GM12865 (cell line): Measurements from ENCODE around the gene SAPCD2.

Experiments used
- DNase-seq: peaks from one replicate; pipeline ENCODE4 v3.0.0; 2010; ENCODE audit warnings: low read depth
- H3K4me3 ChIP-seq: 2 replicates; pipeline ENCODE4 v1.5.1; 2011; ENCODE audit warnings: mild to moderate bottlenecking, low read depth, low read length, control low read depth
- TF ChIP-seq, protein P1 (sequence below): IDR thresholded peaks from 2 replicates; pipeline ENCODE4 v1.5.1; 2011; ENCODE audit warnings: low read length, control low read depth, low read depth, inconsistent platforms; ENCODE audit not compliant: insufficient read depth; ENCODE audit errors: missing control alignments

Gene SAPCD2

DNA sequence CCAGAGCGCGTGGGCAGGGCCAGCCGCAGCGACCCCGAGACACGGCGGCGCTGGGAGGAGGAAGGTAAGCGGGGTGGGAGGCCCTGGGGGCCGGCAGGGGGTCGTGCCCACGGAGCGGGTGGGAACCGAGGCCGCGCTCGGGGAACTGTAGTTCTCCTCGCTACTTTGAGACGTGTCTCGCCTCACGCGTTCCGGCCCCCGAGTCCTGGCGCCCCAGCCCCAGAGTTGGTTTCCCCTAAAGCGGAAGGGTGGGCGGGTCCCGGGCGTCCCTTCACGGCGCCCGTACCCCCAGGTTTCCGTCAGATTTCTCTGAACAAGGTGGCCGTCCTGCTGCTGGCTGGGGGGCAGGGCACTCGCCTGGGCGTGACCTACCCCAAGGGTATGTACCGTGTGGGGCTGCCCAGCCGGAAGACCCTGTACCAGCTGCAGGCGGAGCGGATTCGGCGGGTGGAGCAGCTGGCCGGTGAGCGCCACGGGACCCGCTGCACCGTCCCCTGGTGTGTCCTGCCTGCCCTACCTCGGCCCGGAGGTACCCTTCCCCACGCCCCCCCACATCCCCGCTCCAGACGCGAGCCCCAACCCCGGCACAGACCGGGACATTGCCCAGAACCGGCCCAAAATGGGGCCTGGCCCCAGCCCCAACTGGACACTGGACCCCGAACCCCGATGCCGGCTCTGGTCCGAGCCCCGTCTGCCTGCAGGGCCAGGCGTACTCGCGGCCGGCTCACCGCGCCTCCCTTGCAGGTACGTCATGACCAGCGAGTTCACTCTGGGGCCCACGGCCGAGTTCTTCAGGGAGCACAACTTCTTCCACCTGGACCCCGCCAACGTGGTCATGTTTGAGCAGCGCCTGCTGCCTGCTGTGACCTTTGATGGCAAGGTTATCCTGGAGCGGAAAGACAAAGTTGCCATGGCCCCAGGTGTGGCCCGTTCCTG, 7.7 kb upstream of the SAPCD2 start:
- TF ChIP-seq, protein P1, sequence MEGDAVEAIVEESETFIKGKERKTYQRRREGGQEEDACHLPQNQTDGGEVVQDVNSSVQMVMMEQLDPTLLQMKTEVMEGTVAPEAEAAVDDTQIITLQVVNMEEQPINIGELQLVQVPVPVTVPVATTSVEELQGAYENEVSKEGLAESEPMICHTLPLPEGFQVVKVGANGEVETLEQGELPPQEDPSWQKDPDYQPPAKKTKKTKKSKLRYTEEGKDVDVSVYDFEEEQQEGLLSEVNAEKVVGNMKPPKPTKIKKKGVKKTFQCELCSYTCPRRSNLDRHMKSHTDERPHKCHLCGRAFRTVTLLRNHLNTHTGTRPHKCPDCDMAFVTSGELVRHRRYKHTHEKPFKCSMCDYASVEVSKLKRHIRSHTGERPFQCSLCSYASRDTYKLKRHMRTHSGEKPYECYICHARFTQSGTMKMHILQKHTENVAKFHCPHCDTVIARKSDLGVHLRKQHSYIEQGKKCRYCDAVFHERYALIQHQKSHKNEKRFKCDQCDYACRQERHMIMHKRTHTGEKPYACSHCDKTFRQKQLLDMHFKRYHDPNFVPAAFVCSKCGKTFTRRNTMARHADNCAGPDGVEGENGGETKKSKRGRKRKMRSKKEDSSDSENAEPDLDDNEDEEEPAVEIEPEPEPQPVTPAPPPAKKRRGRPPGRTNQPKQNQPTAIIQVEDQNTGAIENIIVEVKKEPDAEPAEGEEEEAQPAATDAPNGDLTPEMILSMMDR, result no peak
- peak; percentile 66 for DNase-seq
- H3K4me3 ChIP-seq, result peak overlapping the region; percentile 73

DNA sequence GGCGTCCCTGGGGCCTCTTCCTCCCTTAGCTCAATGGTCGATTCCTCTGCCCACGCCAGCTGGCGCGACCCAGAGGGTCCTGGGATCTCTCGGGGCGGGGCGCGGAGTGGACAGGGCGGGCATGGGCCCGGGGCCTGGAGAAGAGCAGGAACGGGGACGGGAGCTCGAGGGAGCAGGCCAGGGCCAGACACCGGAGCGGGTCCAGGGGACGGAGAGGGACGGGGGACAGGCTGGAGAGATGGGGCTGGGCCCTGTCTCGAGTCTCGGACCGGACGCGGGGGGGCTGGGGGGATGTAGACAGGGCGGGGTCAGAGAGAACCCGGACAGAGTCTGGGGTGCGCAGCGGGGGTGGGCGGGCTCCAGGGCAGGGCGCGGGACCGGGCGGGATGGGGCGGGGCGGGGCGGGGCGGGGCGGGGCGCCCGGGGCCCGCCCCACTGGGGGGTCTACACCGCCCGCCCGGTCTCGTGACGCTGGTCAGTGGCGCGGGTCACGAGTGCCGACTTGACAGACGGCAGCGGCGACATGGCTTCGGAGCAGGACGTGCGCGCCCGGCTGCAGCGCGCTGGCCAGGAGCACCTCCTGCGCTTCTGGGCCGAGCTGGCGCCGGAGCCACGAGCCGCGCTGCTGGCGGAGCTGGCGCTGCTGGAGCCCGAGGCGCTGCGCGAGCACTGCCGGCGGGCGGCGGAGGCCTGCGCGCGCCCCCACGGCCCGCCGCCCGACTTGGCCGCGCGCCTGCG, 6.8 kb upstream of the SAPCD2 start, which contains the start of gene UAP1L1:
Gene UAP1L1, plus strand, starts transcription at position 508 of the 738 bp plus-strand sequence. Its CDS starts 16 bp downstream, at position 524.
- TF ChIP-seq, protein P1, result no peak
- H3K4me3 ChIP-seq, result peak within 1 kb of the TSS; percentile 73
- peak; percentile 86 for DNase-seq

DNA sequence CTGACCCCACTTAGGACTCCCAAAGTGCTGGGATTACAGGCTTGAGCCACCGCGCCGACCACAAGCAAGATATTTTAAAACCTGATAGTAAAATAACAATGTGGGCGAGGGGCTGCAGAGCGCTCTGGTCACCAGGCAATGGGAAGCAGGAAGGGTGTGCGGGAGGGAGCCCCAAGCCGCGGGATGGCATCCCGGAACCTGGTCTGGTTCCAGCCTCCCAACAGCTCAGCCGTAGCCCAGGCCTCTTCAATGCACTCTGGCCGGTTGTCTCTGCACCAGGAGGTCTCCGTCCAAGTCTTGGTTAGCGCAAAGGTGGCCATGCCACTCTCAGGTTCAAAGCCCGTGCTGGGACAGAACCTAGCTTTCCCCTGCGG, 6.3 kb upstream of the SAPCD2 start:
- no peak for DNase-seq
- peak overlapping the region; percentile 49 for H3K4me3 ChIP-seq
- TF ChIP-seq, protein P1, result no peak

DNA sequence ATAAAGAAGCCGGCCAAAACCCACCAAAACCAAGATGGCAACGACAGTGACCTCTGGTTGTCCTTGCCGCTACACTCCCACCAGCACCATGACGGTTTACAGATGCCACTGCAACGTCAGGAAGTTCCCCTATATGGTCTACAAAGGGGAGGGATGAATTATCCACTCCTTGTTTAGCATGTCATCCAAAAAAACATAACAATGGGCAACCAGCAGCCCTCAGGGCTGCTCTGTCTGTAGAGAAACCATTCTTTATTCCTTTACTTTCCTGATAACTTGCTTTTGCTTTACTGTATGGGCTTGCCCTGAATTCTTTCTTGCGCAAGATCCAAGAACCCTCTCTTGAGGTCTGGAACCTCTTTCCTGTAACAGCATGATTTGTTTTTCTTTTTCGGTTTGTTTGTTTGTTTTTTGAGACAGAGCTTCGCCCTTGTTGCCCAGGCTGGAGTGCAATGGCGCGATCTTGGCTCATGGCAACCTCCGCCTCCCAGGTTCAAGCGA, 5.0 kb upstream of the SAPCD2 start:
- no peak for DNase-seq
- TF ChIP-seq, protein P1, result no peak
- no peak overlapping the region for H3K4me3 ChIP-seq

DNA sequence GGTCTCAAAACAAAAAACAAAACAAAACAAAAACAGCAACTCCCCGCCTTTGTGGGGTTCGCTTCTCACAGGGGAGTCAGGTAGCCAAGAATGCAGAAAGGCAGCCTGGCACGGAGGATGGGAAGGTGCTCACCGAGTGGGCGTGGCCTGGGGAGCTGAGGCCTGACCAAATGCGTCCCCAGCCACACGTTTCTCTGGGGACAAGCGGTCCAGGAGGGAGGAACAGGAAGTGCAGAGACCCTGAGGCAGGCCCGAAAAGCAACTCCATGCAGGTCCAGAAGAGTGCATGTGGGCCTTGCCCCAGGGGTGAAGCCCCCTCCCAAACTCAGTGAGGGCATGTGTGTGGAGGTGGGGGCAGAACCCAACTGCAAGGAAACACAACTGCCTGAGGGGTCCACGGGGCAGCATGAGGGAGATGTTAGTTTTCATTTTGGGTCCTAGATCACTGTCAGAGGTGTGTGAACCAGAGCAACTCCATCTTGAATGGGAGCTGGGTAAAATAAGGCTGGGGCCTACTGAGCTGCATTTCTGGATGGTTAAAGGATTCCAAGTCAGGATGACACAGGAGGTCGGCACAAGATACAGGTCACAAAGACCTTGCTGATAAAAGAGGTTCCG, 4.4 kb upstream of the SAPCD2 start:
- DNase-seq, result peak; percentile 72

DNA sequence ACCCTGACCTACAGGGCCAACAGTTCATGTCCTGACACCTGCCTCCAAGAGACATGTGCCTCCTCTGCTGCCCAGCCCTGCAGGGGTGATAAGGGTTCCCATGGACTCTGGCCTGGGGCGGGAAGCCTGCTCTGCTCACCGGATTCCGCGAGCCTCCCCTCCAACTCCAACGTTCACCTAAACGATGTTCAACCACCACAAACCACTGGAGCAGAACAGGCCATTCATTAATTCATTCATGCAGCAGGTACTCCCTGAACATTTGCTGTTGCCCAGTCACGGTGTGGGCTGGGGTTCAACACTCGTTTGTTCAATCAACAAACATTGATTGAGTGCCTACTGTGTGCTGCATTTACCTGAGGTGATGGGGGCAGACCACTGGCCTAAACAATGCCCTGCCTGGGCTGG, 3.6 kb upstream of the SAPCD2 start:
- no peak for DNase-seq
- TF ChIP-seq, protein P1, result no peak

More for the DNA sequence above, 4.4 kb upstream of the SAPCD2 start:
- TF ChIP-seq, protein P1, result no peak
- H3K4me3 ChIP-seq, result no peak overlapping the region

More for the DNA sequence above, 3.6 kb upstream of the SAPCD2 start:
- H3K4me3 ChIP-seq, result no peak overlapping the region
